ENCODE results near the gene PLEKHH2.

The PLEKHH2 gene

DNA sequence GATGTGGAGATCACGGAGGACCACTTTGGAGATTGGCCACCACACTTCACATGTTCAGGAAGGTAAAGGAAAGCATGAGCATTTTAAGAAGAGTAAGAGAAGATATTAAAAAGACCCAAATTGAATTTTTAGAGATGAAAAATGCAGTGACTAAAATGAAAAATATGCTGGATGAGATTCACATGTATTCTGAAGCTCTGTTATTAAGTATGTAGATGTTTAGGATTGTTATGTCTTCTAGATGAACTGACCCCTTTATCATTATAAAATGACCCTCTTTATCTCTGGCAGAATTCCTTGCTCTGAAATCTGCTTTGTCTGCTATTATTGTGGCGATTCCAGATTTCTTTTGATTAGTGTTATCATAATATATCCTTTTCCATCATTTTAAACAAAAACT is 100.8 kb downstream of the PLEKHH2 start:
- H3K27ac ChIP-seq (replicated peaks), result no peak overlapping the region
- no peak overlapping the region for H3K4me3 ChIP-seq (replicated peaks; ENCODE audit: insufficient read depth, low read length)
- H3K27me3 ChIP-seq (ENCODE audit: insufficient read depth, poor library complexity, severe bottlenecking), result peaks cover 9% of the 10 kb centered on the region
- DNase-seq (ENCODE audit: low read depth in 1 of 2, low spot score in 1 of 2), result no peak
- no peak for TF ChIP-seq GABPA (IDR thresholded peaks at IDR 0.05; ENCODE audit: low read depth)
- TF ChIP-seq SPI1 (IDR thresholded peaks at IDR 0.05; ENCODE audit: borderline replicate concordance, low read depth), result no peak
- TF ChIP-seq, protein P1, sequence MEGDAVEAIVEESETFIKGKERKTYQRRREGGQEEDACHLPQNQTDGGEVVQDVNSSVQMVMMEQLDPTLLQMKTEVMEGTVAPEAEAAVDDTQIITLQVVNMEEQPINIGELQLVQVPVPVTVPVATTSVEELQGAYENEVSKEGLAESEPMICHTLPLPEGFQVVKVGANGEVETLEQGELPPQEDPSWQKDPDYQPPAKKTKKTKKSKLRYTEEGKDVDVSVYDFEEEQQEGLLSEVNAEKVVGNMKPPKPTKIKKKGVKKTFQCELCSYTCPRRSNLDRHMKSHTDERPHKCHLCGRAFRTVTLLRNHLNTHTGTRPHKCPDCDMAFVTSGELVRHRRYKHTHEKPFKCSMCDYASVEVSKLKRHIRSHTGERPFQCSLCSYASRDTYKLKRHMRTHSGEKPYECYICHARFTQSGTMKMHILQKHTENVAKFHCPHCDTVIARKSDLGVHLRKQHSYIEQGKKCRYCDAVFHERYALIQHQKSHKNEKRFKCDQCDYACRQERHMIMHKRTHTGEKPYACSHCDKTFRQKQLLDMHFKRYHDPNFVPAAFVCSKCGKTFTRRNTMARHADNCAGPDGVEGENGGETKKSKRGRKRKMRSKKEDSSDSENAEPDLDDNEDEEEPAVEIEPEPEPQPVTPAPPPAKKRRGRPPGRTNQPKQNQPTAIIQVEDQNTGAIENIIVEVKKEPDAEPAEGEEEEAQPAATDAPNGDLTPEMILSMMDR (IDR thresholded peaks at IDR 0.05; ENCODE audit: insufficient read depth, low read length), result no peak
- no peak for TF ChIP-seq POLR2AphosphoS5 (IDR thresholded peaks at IDR 0.05; ENCODE audit: low read depth)

DNA sequence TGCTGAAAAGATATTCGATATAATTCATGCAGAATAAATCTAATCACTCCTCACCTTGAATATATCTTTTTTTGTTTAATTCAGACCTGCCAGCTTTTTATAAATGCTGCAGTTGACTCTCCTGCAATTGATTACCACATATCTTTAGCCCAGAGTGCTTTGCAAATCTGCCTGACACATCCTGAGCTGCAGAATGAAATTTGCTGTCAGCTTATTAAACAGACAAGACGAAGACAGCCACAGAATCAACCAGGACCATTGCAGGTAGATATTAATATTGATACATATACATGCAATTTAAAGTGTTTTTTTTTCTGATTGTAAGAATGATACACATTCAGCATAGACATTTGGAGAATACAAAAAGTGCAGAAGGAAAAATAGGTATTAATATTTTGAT is 101.2 kb downstream of the PLEKHH2 start:
- DNase-seq (ENCODE audit: low read depth in 1 of 2, low spot score in 1 of 2), result no peak
- Histone ChIP-seq H3K27ac (replicated peaks) (no peak overlapping the region), H3K27me3 (ENCODE audit: insufficient read depth, poor library complexity, severe bottlenecking) (peaks cover 9% of the 10 kb centered on the region), H3K4me3 (replicated peaks; ENCODE audit: insufficient read depth, low read length) (no peak overlapping the region)
- TF ChIP-seq, protein P1 (IDR thresholded peaks at IDR 0.05; ENCODE audit: insufficient read depth, low read length), result no peak
- TF ChIP-seq, protein P2, sequence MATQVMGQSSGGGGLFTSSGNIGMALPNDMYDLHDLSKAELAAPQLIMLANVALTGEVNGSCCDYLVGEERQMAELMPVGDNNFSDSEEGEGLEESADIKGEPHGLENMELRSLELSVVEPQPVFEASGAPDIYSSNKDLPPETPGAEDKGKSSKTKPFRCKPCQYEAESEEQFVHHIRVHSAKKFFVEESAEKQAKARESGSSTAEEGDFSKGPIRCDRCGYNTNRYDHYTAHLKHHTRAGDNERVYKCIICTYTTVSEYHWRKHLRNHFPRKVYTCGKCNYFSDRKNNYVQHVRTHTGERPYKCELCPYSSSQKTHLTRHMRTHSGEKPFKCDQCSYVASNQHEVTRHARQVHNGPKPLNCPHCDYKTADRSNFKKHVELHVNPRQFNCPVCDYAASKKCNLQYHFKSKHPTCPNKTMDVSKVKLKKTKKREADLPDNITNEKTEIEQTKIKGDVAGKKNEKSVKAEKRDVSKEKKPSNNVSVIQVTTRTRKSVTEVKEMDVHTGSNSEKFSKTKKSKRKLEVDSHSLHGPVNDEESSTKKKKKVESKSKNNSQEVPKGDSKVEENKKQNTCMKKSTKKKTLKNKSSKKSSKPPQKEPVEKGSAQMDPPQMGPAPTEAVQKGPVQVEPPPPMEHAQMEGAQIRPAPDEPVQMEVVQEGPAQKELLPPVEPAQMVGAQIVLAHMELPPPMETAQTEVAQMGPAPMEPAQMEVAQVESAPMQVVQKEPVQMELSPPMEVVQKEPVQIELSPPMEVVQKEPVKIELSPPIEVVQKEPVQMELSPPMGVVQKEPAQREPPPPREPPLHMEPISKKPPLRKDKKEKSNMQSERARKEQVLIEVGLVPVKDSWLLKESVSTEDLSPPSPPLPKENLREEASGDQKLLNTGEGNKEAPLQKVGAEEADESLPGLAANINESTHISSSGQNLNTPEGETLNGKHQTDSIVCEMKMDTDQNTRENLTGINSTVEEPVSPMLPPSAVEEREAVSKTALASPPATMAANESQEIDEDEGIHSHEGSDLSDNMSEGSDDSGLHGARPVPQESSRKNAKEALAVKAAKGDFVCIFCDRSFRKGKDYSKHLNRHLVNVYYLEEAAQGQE (IDR thresholded peaks at IDR 0.05; ENCODE audit: insufficient replicate concordance, low read depth), result no peak
- TF ChIP-seq SPI1 (IDR thresholded peaks at IDR 0.05; ENCODE audit: borderline replicate concordance, low read depth) (no peak), POLR2AphosphoS5 (IDR thresholded peaks at IDR 0.05; ENCODE audit: low read depth) (no peak), GABPA (IDR thresholded peaks at IDR 0.05; ENCODE audit: low read depth) (no peak)

DNA sequence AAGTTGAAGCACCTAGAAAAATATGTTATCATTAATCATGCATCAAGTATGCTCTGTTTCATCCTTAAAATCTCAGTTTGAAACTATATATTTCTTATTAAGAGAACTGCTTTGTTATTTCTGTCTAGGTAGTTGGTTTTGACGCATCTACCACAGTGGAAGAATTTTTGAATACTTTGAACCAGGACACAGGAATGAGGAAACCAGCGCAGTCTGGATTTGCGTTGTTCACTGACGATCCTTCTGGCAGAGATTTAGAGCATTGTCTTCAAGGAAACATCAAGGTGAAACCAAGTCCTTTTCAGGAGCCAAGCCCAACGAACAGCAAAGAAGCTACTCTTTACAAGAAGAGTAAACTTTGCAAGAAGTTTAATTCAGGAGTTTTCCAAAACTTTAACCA is 106.6 kb downstream of the PLEKHH2 start:
- Histone ChIP-seq H3K27me3 (ENCODE audit: insufficient read depth, poor library complexity, severe bottlenecking) (peaks cover 2% of the 10 kb centered on the region), H3K4me3 (replicated peaks; ENCODE audit: insufficient read depth, low read length) (no peak overlapping the region), H3K27ac (replicated peaks) (no peak overlapping the region)
- no peak for DNase-seq (ENCODE audit: low read depth in 1 of 2, low spot score in 1 of 2)
- no peak for TF ChIP-seq SPI1 (IDR thresholded peaks at IDR 0.05; ENCODE audit: borderline replicate concordance, low read depth)

DNA sequence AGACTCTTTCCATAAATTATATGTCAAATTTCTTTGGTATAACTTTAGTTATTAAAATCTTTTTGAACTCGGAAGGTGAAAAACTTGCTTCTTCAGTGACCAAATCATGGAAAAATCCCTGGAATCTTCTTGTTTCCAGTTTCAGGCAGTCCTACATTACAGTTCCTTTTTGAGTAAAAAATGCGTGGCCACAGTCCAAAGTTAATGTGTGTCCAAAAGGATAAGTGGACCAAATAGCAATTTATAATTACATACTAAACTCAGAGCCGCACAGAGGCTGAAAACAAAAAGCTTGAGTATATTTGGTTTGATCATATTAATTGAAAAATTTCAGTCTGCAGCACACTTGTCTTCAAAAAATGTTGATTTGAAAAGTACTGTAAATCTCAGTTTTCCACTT is 108.4 kb downstream of the PLEKHH2 start:
- TF ChIP-seq GABPA (IDR thresholded peaks at IDR 0.05; ENCODE audit: low read depth) (no peak), SPI1 (IDR thresholded peaks at IDR 0.05; ENCODE audit: borderline replicate concordance, low read depth) (no peak), POLR2AphosphoS5 (IDR thresholded peaks at IDR 0.05; ENCODE audit: low read depth) (no peak)
- TF ChIP-seq, protein P1 (IDR thresholded peaks at IDR 0.05; ENCODE audit: insufficient read depth, low read length), result no peak
- TF ChIP-seq, protein P2 (IDR thresholded peaks at IDR 0.05; ENCODE audit: insufficient replicate concordance, low read depth), result no peak
- no peak for DNase-seq (ENCODE audit: low read depth in 1 of 2, low spot score in 1 of 2)
- Histone ChIP-seq H3K27ac (replicated peaks) (no peak overlapping the region), H3K4me3 (replicated peaks; ENCODE audit: insufficient read depth, low read length) (no peak overlapping the region), H3K27me3 (ENCODE audit: insufficient read depth, poor library complexity, severe bottlenecking) (peaks cover 2% of the 10 kb centered on the region)

All from HL-60 (cell line).